Measurements from ENCODE around the gene ALAS1. TPM values are rescaled to one million over a fixed set of nuclear protein-coding genes. Genes with fewer than 3 reads are reported as not detected.

Gene ALAS1
- total and polyA plus RNA-seq, 5 donors, result 95.7 to 123 (median 119) TPM

DNA sequence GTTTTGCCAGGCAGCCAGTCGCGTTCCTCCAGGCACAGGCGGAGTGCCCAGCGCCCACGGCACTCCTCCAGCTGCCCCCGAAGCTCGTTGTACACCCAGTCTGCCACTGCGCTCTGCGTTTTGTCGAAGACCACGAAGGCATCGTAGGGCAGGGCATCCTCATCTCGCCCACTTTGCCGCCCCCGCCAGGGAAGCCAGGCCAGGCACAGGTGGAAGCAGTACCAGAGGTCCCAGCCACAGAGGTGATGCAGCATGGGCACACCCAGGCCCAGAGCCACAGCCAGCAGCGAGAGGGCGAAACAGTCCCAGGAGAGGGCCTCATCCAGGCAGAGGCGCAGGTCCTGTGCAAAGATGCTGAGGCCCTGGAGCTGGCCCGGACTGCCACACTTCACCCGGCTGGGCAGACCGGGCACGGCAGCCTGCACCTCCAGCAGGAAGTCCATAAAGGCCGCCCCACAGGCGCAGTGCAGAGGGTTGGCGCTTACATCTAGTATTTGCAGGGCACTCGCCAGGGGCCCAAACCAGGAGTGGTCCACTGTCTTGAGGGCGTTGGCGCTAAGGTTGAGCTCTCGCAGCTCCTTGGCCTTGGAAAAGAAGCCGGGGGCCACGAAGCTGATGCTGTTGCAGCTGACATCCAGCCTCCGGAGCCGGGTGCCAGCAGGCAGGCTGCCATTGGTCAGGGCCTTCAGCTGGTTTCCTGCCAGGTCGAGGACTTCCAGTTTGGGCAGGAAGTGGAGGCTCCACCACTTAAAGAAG is 23.8 kb downstream of the ALAS1 start:
- ATAC-seq (no peak), DNase-seq (peak; percentile 55 to 84 (median 82))
- WGBS, result 74% methylated on average over 34 of the region's 34 CpGs
- no peaks in the 10 kb centered on the region for H3K27me3 ChIP-seq (ENCODE audit: control insufficient read depth, insufficient read depth)
- no peak overlapping the region for H3K4me3 ChIP-seq (ENCODE audit: low read length)
- H3K4me1 ChIP-seq (ENCODE audit: control insufficient read depth, insufficient read depth, low read length), result peaks cover 10% of the 10 kb centered on the region
- intact Hi-C loops (cut with DNase I), result loop anchor here in 3 of 4 donors (5.0 kb wide), 2 partner anchors 116 to 121 kb away; no protein-coding TSS in a partner anchor
- H3K27ac ChIP-seq (ENCODE audit: low read length), result no peak overlapping the region
- H3K9me3 ChIP-seq (ENCODE audit: control insufficient read depth, low read length), result no peaks in the 10 kb centered on the region

DNA sequence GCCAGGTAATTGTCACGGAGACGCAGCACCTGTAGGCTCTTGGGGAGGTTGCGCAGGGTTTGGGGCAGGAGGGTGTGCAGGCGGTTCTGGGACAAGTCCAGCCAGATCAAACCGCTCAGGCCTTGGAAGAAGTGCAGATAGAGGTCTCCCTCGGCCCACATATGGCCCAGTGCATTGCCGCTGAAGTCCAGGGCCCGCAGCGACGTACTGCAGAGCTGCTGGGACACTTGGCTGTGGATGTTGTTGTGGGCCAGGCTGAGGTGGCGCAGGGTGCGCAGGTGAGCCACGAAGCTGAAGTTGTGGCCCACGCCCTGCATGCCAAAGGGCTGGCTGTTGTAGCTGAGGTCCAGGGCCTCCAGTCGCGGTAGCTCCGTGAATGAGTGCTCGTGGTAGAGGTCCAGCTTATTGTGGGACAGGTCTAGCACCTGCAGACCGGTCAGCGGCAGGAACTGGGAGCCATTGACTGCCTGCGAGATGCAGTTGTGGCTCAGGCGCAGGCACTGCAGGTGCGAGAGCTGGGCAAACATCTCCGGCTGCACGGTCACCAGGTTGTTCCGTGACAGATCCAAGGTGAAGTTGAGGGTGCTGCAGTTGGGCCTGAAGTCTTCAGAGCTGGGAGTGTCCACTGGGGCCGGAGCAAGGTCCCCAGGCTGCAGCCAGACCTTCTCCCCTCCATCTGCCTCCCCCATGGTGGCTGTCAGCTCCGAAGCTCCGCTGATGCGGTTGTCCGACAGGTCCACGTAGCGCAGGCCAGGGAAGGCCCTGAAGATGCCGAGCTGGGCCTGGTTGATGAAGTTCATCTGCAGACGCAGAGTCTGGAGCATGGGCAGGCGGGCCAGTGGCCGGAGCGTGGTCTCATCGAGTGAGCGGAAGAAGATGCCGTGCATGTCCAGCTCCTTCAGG is 24.6 kb downstream of the ALAS1 start:
- Histone ChIP-seq H3K27ac (ENCODE audit: low read length) (no peak overlapping the region), H3K27me3 (ENCODE audit: control insufficient read depth, insufficient read depth) (no peaks in the 10 kb centered on the region), H3K9me3 (ENCODE audit: control insufficient read depth, low read length) (no peaks in the 10 kb centered on the region), H3K4me1 (ENCODE audit: control insufficient read depth, insufficient read depth, low read length) (peaks cover 8% of the 10 kb centered on the region), H3K4me3 (ENCODE audit: low read length) (no peak overlapping the region)
- DNase-seq (peak in 1 of 3 donors; percentile 39), ATAC-seq (no peak)
- intact Hi-C loops (cut with DNase I), result loop anchor here in 3 of 4 donors (5.0 kb wide), 2 partner anchors 115 to 120 kb away; no protein-coding TSS in a partner anchor
- WGBS, result 88% methylated on average over 41 of the region's 41 CpGs

DNA sequence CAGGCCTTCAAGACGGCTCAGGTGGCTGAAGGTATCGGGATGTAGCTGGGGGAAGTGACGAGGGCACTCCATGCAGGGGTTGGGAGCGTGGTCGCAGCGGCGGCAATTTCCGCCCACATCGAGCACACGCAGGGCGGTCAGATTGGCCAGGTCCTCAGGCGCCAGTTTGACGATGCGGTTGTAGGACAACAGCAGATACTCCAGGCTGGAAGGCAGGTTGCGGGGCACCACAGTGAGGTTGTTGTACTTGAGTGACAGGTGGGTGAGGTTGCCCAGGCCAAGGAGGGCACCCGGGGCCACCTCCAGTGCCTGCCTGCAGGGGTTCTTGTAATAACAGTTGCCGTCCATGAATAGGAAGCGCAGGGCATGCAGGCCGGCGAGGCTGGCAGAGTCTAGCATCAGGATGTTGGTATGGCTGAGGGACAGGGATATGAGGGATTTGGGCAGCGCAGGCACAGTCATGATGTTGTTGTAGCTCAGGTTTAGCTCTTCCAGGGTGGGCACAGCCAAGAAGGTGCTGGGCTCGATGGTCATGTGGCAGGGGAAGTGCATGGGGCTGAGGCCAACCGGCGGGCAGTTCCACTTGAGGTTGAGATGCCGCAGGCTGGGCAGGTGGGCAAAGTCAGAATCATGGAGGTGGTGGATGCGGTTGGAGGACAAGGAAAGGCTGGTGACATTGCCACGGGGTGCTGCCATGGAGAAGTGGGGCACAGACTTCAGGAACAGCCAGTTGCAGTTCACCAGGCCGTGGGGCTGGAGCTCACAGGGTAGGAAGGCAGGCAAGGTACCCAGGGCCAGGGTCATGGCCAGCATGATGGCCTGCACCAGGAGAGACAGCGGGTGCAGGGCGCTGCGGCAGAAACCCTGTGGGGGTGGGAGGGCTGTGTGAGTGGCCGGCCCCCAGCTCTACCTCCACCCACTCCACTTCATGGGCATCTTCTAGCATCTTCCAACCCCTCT is 25.8 kb downstream of the ALAS1 start:
- Histone ChIP-seq H3K4me3 (ENCODE audit: low read length) (no peak overlapping the region), H3K27ac (ENCODE audit: low read length) (no peak overlapping the region), H3K9me3 (ENCODE audit: control insufficient read depth, low read length) (no peaks in the 10 kb centered on the region), H3K4me1 (ENCODE audit: control insufficient read depth, insufficient read depth, low read length) (peaks cover 4% of the 10 kb centered on the region), H3K27me3 (ENCODE audit: control insufficient read depth, insufficient read depth) (no peaks in the 10 kb centered on the region)
- intact Hi-C loops (cut with DNase I), result loop anchor here in 3 of 4 donors (5.0 kb wide), 2 partner anchors 114 to 119 kb away; no protein-coding TSS in a partner anchor
- ATAC-seq, result no peak
- 93% methylated on average over 32 of the region's 32 CpGs for WGBS
- peak in 1 of 3 donors; percentile 46 for DNase-seq

DNA sequence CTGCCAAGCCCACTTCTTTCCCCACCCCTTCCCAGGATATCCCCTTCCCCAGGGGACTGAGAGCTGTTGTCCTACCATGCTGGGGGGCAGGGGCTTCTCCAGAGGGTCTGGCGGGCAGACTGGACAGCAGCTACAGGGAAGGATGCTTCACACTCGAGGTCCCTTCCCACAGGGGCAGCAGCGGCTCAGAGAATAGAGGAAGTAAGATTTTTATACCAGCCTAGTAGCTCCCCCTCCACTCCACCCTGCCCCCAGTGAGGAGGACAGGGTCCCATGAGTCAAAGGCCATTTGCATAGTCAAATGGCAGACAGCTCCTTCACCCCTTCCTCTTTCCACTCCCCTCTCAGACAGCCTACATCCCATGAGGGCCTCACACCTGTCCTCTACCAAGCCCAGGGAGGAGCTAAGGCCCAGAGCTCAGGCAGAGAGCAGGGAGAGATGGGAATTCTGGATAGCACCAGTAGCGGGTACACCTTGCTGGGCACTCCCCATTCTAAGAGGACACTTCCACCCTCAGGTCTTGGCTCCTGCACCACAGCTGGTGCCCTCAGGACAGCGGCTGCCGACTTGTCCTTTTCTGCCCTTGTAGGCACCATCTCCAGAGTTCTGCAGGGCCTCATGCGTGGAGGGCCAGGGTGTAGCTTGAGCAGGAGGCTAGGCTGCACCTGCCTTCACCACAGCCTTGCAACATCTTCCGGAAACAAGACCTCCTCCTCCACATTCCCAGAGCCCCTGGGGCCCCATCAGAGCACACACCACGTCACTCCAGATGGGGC is 27.7 kb downstream of the ALAS1 start, which contains the start of gene TLR9:
Gene TLR9, minus strand, starts transcription at position 194 of the 777 bp plus-strand sequence. Its CDS starts 116 bp downstream, at position 78.
- no peak within 1 kb of the TSS for H3K27ac ChIP-seq (ENCODE audit: low read length)
- H3K27me3 ChIP-seq (ENCODE audit: control insufficient read depth, insufficient read depth), result no peaks in the 10 kb centered on the region
- no peak for DNase-seq
- no peak for ATAC-seq
- intact Hi-C loops (cut with DNase I), result no loop called here
- H3K4me1 ChIP-seq (ENCODE audit: control insufficient read depth, insufficient read depth, low read length), result no peaks in the 10 kb centered on the region
- no peak within 1 kb of the TSS for H3K4me3 ChIP-seq (ENCODE audit: low read length)
- 65% methylated on average over 9 of the region's 9 CpGs for WGBS
- H3K9me3 ChIP-seq (ENCODE audit: control insufficient read depth, low read length), result no peaks in the 10 kb centered on the region

DNA sequence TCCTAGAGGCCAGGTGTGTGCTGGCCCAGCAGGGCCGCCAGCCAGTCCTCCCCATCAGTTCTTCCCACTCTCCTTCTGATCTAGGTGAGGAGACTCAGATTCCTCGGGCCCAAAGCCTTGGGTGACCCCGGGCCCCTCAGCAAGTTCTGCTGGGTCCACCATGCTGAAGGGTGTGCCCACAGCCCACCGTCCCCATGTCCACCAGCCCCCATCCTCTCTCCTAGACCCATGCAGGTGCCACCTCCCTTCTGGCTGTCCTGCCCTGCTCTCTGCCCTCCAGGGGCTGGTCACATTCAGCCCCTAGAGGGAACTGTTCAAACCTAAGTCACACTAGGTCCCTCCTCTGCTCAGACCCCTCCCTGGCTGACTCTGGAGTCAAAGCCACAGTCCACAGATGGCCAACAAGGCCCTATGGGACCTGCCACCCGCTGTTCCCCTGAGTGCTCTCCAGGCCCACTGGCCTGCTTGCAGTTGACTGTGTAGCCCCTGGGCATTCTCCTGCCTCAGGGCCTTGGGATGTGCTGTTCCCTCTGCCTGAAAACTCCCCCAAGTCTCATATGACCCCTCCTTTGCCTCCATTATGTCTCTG is 28.4 kb downstream of the ALAS1 start:
- Histone ChIP-seq H3K27me3 (ENCODE audit: control insufficient read depth, insufficient read depth) (no peaks in the 10 kb centered on the region), H3K9me3 (ENCODE audit: control insufficient read depth, low read length) (no peaks in the 10 kb centered on the region), H3K4me3 (ENCODE audit: low read length) (no peak overlapping the region), H3K4me1 (ENCODE audit: control insufficient read depth, insufficient read depth, low read length) (no peaks in the 10 kb centered on the region), H3K27ac (ENCODE audit: low read length) (no peak overlapping the region)
- ATAC-seq, result no peak
- DNase-seq, result peak in 2 of 3 donors; percentile 33 to 35
- WGBS, result 89% methylated on average over 5 of the region's 5 CpGs
- intact Hi-C loops (cut with DNase I), result no loop called here

DNA sequence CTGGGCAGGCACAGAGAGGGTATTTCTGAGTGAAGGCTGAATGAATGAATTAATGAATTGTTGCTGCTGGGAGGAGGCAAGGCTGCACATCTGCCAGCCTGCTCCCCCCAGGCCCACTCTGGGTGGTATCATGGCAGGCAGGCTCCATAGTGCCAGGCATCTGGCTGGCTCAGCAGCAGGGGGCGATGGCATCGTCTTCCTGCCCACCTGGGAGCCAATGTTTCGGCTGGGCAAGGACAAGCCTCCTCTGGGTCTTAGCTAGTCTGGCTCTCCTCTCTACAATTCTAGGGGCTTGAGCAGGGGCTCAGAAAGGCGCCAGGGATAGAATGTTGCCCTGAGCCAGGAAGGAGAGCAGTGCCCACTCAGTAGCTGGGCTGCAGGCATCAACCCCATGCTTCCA is 29.2 kb downstream of the ALAS1 start:
- H3K4me1 ChIP-seq (ENCODE audit: control insufficient read depth, insufficient read depth, low read length), result no peaks in the 10 kb centered on the region
- intact Hi-C loops (cut with DNase I), result no loop called here
- 87% methylated on average over 4 of the region's 4 CpGs for WGBS
- ATAC-seq (no peak), DNase-seq (peak in 1 of 3 donors; percentile 40)
- no peaks in the 10 kb centered on the region for H3K9me3 ChIP-seq (ENCODE audit: control insufficient read depth, low read length)
- no peak overlapping the region for H3K27ac ChIP-seq (ENCODE audit: low read length)
- H3K27me3 ChIP-seq (ENCODE audit: control insufficient read depth, insufficient read depth), result no peaks in the 10 kb centered on the region
- no peak overlapping the region for H3K4me3 ChIP-seq (ENCODE audit: low read length)

DNA sequence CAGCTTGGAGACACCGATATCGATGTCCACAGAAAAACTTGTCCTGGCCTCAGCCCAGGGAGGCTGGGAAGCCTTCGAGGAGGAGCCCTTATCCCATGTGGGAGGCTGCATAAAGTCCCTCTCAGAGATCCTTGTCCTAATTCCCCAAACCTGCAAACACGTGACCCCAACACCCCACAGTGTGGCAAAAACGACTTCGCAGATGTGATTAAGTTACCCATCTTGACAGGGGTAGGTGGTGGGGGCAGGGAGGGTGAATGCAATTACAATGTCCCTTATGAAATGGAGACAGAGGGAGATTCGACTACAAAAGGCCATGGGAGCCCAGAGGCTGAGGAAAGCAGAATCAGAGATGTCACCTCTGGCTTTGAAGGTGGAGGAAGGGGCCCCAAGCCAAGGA is 29.8 kb downstream of the ALAS1 start:
- no peaks in the 10 kb centered on the region for H3K4me1 ChIP-seq (ENCODE audit: control insufficient read depth, insufficient read depth, low read length)
- ATAC-seq, result no peak
- 73% methylated on average over 7 of the region's 7 CpGs for WGBS
- intact Hi-C loops (cut with DNase I), result no loop called here
- H3K27ac ChIP-seq (ENCODE audit: low read length), result no peak overlapping the region
- H3K4me3 ChIP-seq (ENCODE audit: low read length), result no peak overlapping the region
- no peaks in the 10 kb centered on the region for H3K27me3 ChIP-seq (ENCODE audit: control insufficient read depth, insufficient read depth)
- no peaks in the 10 kb centered on the region for H3K9me3 ChIP-seq (ENCODE audit: control insufficient read depth, low read length)
- peak in 1 of 3 donors; percentile 14 for DNase-seq

DNA sequence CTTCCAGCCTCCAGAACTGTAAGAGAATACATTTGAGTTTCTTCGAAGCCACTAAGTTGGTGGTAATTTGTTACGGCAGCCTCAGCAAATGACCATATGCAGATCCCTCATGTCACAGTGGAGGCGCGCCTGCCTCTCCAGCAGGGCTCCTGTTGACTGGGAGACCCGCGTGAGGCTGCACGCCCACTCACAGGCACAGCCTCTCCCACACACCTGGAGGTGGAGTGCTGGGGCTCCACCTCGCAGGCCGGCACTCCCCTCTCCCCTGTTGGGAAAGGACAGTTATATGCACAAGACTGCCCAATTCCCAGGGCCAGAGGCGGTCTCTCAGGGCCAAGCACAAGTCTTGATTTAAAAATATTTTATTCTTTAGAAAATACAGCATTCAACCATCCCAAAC is 30.3 kb downstream of the ALAS1 start:
- intact Hi-C loops (cut with DNase I), result no loop called here
- peak in 1 of 3 donors; percentile 42 for DNase-seq

DNA sequence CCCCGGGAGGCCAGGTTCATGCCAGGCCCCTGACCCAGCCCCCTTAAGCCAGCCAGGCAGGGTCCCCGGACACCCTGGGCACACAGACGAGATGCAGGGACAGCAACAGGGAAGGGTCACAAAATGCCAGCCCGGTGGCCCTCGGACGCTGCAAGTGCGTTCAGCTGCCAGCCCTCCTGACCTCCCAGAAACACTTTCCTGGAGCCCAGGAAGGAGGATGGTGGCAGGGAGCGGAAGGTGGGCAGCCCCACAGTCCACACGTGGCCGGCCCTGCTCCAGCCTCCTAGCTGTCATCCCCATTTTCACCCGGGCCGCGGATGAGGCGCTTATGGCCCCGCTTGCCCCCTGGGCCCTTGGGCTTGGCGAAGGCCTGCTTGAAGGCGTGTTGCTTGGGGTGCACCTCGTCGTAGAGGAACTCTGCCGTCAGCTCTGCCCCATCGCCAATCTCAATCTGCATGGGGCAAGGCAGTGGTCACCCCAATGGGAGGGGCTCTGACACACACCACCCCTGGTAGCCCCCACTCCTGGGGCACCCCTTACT is 30.9 kb downstream of the ALAS1 start:
- H3K27ac ChIP-seq (ENCODE audit: low read length), result no peak overlapping the region
- WGBS, result 92% methylated on average over 21 of the region's 21 CpGs

More for the DNA sequence above, 30.3 kb downstream of the ALAS1 start:
- WGBS, result 87% methylated on average over 10 of the region's 10 CpGs
- Histone ChIP-seq H3K27ac (ENCODE audit: low read length) (no peak overlapping the region), H3K4me1 (ENCODE audit: control insufficient read depth, insufficient read depth, low read length) (no peaks in the 10 kb centered on the region), H3K27me3 (ENCODE audit: control insufficient read depth, insufficient read depth) (no peaks in the 10 kb centered on the region), H3K9me3 (ENCODE audit: control insufficient read depth, low read length) (no peaks in the 10 kb centered on the region), H3K4me3 (ENCODE audit: low read length) (no peak overlapping the region)
- ATAC-seq, result no peak

More for the DNA sequence above, 30.9 kb downstream of the ALAS1 start:
- no peaks in the 10 kb centered on the region for H3K27me3 ChIP-seq (ENCODE audit: control insufficient read depth, insufficient read depth)
- H3K4me3 ChIP-seq (ENCODE audit: low read length), result no peak overlapping the region
- peak in 2 of 3 donors; percentile 51 to 60 for DNase-seq
- intact Hi-C loops (cut with DNase I), result no loop called here
- ATAC-seq, result no peak
- H3K4me1 ChIP-seq (ENCODE audit: control insufficient read depth, insufficient read depth, low read length), result no peaks in the 10 kb centered on the region
- no peaks in the 10 kb centered on the region for H3K9me3 ChIP-seq (ENCODE audit: control insufficient read depth, low read length)
